GM12878 (cell line): Measurements from ENCODE around the gene FCRLB. TPM values are rescaled to one million over a fixed set of nuclear protein-coding genes. Genes with fewer than 3 reads are reported as not detected.

Experiments used
- ATF7 ChIP-seq: fragments of 450-650 bp; IDR thresholded peaks from 2 replicates; pipeline ENCODE4 v1.6.1; 2016; ENCODE audit warnings: low read depth, mild to moderate bottlenecking
- HSF1 ChIP-seq: fragments of 150-350 bp; IDR thresholded peaks from 2 replicates; pipeline ENCODE4 v1.6.1; 2014; ENCODE audit warnings: mild to moderate bottlenecking, low read depth, low read length
- ZNF622 ChIP-seq: fragments of 450-650 bp; IDR thresholded peaks from 2 replicates; pipeline ENCODE4 v1.6.1; 2017; ENCODE audit warnings: mild to moderate bottlenecking, inconsistent platforms
- polyA plus RNA-seq, 11 experiments: library from polyadenylated mRNA; depleted of rRNA in 4 of 11; unstranded in 6 of 11; stranded (reverse) in 5 of 11; fragments of >200 nt; fragmentation: Nextera tagmentation in 4 of 11; fragmentation: Illumina TruSeq in 1 of 11; extraction: Ambion mirVana in 4 of 11; extraction: Trizol in 1 of 11; gene quantifications; 1 replicate in 1 of 11; 2 replicates in 10 of 11; pipeline versions ENCODE4 v1.2.1 to v1.2.3, GENCODE V29; 2011 to 2016; ENCODE audit warnings: inconsistent platforms in 2 of 11, missing spikeins in 2 of 11, low read depth in 1 of 11
- total RNA-seq, 4 experiments: library from RNA; depleted of rRNA in 3 of 4; stranded (reverse); fragments of >200 nt in 3 of 4; fragmentation: Illumina TruSeq in 1 of 4; extraction: Trizol in 1 of 4; gene quantifications; 2 replicates each; pipeline versions ENCODE4 v1.2.1 to v1.2.3, GENCODE V29; 2013 to 2021
- TF ChIP-seq, protein P1 (sequence below): IDR thresholded peaks from 2 replicates; pipeline ENCODE4 v1.6.1; 2012; ENCODE audit warnings: improper control_type of control experiment, low read depth, low read length; ENCODE audit not compliant: insufficient replicate concordance

Gene FCRLB
- total and polyA plus RNA-seq, 10 of the 15 experiments (the other 5 are each of a cell fraction or from before 2014, with no cell fraction given) = 0.55 to 11.7 (median 5.6) TPM

DNA sequence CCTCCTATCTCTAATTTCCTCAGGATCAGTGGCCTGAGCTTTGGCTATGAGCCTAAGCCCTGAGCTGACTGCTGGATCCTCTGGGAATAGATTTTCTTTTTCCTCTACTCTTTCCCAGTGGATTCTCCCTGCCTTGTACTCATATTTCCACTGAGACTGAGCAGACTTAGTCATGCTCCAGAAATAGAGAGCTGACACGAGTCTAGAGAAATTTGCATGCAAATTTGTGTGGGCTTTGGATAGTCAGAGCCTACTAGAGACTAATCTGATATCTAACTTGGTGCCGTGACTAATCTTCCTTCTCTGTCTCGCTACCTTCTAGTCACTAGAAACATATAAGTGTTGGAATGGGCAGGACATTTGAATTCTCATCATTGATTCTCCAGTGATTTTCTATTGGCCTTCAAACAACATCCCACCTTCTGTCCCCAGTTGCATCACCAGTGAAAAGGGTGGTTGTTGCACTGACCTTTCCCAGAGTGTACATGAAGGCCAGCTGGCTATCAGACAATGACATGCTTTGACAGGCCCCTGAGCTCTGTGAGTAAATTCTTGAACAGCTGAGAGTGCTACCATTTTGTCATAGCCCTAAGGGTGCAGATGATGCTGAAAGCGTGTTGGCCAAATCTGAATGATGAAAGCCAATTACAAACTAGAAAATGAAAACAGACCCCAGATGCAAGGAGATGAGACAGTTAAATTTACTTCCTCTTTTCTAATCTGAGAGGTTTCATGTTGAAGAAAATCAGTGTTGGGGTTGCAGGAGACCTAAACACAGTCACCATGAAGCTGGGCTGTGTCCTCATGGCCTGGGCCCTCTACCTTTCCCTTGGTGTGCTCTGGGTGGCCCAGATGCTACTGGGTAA is 14.6 kb upstream of the FCRLB start, which contains the start of gene FCRLA (continued):
- no peak for TF ChIP-seq HSF1
- TF ChIP-seq ATF7 = peak; percentile 42
- TF ChIP-seq, protein P1, sequence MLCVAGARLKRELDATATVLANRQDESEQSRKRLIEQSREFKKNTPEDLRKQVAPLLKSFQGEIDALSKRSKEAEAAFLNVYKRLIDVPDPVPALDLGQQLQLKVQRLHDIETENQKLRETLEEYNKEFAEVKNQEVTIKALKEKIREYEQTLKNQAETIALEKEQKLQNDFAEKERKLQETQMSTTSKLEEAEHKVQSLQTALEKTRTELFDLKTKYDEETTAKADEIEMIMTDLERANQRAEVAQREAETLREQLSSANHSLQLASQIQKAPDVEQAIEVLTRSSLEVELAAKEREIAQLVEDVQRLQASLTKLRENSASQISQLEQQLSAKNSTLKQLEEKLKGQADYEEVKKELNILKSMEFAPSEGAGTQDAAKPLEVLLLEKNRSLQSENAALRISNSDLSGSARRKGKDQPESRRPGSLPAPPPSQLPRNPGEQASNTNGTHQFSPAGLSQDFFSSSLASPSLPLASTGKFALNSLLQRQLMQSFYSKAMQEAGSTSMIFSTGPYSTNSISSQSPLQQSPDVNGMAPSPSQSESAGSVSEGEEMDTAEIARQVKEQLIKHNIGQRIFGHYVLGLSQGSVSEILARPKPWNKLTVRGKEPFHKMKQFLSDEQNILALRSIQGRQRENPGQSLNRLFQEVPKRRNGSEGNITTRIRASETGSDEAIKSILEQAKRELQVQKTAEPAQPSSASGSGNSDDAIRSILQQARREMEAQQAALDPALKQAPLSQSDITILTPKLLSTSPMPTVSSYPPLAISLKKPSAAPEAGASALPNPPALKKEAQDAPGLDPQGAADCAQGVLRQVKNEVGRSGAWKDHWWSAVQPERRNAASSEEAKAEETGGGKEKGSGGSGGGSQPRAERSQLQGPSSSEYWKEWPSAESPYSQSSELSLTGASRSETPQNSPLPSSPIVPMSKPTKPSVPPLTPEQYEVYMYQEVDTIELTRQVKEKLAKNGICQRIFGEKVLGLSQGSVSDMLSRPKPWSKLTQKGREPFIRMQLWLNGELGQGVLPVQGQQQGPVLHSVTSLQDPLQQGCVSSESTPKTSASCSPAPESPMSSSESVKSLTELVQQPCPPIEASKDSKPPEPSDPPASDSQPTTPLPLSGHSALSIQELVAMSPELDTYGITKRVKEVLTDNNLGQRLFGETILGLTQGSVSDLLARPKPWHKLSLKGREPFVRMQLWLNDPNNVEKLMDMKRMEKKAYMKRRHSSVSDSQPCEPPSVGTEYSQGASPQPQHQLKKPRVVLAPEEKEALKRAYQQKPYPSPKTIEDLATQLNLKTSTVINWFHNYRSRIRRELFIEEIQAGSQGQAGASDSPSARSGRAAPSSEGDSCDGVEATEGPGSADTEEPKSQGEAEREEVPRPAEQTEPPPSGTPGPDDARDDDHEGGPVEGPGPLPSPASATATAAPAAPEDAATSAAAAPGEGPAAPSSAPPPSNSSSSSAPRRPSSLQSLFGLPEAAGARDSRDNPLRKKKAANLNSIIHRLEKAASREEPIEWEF = no peak
- TF ChIP-seq ZNF622 = no peak
